DND-41 (cell line): ENCODE measurements around the gene TMEM245.

Experiments used
- EZH2 ChIP-seq: IDR thresholded peaks from 3 replicates; pipeline ENCODE4 v1.6.1; 2012; ENCODE audit warnings: borderline replicate concordance, low read depth, mild to moderate bottlenecking, moderate library complexity, low read length, inconsistent platforms; ENCODE audit not compliant: severe bottlenecking
- TF ChIP-seq, protein P1 (sequence below): IDR thresholded peaks from 2 replicates; pipeline ENCODE4 v1.5.1; 2012; ENCODE audit warnings: borderline replicate concordance, low read length, moderate library complexity, mild to moderate bottlenecking; ENCODE audit not compliant: poor library complexity, severe bottlenecking; ENCODE audit errors: extremely low read depth

DNA sequence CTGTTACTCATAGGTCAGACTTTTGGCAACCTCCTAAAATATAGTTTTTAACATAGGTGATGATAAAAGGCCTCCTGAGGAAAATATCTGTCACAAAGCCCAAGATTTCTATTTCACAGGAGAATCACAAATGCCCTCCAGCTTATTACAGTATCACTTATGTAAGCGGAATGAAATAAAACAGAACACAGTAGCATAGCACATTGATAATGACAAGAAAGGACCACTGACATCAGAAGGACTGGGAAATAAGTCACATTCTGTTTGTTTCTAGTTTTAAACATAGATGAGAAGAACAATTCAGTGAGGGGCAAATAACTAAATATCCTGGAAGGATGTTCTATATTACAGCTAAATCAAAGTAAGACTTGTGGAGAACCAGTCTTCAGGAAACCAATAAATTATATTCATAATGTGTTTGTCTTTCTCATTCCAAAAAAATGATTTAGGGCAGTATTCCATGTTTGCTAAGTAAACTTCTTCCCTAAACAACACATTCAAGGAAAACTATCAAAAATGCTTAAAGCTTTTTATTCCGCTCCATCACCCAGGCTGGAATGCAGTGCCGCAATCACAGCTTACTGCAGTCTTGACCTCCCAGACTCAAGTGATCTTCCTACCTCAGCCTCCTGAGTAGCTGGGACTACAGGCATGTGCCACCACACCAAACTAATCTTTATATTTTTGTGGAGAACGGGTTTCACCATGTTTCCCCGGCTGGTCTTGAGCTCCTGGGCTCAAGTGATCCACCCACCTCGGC, 85.6 kb downstream of the TMEM245 start:
- TF ChIP-seq EZH2 = no peak
- TF ChIP-seq, protein P1, sequence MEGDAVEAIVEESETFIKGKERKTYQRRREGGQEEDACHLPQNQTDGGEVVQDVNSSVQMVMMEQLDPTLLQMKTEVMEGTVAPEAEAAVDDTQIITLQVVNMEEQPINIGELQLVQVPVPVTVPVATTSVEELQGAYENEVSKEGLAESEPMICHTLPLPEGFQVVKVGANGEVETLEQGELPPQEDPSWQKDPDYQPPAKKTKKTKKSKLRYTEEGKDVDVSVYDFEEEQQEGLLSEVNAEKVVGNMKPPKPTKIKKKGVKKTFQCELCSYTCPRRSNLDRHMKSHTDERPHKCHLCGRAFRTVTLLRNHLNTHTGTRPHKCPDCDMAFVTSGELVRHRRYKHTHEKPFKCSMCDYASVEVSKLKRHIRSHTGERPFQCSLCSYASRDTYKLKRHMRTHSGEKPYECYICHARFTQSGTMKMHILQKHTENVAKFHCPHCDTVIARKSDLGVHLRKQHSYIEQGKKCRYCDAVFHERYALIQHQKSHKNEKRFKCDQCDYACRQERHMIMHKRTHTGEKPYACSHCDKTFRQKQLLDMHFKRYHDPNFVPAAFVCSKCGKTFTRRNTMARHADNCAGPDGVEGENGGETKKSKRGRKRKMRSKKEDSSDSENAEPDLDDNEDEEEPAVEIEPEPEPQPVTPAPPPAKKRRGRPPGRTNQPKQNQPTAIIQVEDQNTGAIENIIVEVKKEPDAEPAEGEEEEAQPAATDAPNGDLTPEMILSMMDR = no peak
